Umbilical cord (tissue), 2 donors: Measurements from ENCODE around the gene MTX1. TPM values are rescaled to one million over a fixed set of nuclear protein-coding genes. Genes with fewer than 3 reads are reported as not detected.

Experiments
- DNase-seq: peaks from one replicate; pipeline ENCODE4 v3.0.0-alpha.2; 2015; ENCODE audit warnings: low spot score
- total RNA-seq: library from RNA; depleted of rRNA; stranded (reverse); fragments of >200 nt; gene quantifications from one replicate; pipeline ENCODE4 v1.2.3, GENCODE V29; 2014; ENCODE audit warnings: low replicate concordance; ENCODE audit not compliant: insufficient read depth

Gene MTX1
- total RNA-seq, 1 donor from 2014 or later = 17.3 TPM

DNA sequence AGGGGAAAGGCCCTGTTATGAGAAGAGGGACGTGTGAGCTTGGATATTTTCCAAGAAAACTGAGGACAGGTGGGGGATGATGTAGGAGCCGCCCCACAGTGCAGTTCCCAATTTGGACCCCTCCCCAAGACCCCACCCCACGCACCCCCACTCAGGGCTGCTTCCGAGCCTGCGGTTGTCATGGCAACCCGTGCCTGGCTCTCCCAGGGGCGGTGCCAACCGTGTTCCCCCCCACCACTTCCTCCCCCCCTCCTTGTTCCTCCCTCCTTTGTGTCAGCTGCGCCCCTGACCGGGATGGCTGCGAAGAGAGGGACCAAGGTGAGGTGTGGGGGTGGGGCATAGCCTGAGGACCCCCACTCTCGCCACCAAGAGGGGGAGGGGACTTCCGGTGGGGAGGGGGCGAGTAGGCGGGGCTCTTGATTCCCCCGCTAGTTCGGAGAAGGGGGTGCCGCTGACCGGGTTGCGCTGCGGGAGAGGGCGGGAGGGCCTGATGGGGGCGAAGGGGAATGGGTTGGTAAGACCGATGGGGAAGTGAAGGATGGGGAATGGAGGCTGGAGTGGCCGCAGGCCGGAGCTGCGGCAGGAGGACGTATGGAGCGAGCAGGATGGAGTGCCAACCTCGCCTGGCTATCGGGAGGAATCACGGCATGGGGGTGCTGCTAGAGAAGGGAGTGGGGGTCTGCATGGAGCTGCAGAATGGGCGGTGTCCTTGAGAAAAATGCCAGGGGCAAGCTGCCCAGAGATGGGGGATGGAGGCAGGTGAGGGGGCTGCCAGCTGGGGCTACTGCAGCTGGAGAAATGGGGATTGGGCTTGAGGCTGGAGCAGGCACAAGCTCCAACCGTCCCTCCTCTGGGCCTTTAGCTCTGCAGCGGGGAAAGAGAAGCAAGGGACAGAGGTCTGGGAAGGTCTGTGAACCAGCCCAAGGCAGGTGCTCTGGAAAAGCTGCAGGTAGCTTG is 33.9 kb upstream of the MTX1 start:
- no peak for DNase-seq

DNA sequence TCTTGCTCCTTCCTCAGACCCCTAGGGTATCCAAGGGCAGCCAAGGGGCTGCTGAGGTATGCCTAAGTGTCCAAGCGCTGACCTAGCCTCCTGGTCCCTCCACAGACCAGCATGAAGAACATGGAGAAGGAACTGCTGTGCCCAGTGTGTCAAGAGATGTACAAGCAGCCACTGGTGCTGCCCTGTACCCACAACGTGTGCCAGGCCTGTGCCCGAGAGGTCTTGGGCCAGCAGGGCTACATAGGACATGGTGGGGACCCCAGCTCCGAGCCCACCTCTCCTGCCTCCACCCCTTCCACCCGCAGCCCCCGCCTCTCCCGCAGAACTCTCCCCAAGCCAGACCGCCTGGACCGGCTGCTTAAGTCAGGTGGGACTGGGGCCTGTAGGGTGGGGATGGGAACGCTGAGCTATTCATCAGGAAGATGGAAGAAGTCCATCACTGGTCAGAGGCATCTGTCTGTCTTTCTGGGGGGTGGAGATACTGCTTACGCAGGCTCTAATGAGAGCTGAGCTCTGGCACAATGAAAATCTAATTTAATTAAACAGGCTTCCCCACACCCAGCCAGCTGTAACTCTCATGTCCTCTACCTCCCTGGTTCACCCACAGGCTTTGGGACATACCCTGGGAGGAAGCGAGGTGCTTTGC is 33.1 kb upstream of the MTX1 start:
- DNase-seq = no peak

DNA sequence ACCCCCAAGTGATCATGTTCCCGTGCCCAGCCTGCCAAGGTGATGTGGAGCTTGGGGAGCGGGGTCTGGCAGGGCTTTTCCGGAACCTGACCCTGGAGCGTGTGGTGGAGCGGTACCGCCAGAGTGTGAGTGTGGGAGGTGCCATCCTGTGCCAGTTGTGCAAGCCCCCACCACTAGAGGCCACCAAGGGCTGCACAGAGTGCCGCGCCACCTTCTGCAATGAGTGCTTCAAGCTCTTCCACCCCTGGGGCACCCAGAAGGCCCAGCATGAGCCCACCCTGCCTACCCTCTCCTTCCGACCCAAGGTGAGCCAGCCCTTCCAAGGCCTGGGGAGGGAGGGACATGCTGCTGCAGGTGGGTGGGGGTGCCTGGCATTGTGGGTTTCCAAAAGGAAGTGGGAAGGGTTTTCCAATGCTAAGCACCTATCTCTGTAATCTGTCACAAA is 32.5 kb upstream of the MTX1 start:
- no peak for DNase-seq

DNA sequence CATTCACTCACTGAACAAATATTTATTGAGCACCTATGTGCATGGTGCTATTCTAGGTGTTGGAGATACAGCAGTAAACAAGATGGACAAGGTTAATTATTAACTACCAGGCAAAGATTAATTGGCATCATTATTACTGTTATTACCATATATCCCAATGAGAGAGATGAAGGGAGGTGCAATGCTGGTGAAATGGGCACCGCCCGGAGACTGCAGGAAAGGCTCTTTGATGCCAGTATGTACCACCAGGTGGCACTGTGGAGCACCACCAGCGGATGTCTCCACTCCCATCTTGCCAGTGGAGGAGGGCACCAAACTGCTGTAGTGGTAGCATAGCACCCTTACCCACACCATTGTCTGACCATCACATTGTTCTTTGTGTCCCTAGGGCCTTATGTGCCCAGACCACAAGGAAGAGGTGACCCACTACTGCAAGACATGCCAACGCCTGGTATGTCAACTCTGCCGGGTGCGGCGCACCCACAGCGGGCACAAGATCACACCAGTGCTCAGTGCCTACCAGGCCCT is 31.9 kb upstream of the MTX1 start:
- DNase-seq = peak; percentile 79

DNA sequence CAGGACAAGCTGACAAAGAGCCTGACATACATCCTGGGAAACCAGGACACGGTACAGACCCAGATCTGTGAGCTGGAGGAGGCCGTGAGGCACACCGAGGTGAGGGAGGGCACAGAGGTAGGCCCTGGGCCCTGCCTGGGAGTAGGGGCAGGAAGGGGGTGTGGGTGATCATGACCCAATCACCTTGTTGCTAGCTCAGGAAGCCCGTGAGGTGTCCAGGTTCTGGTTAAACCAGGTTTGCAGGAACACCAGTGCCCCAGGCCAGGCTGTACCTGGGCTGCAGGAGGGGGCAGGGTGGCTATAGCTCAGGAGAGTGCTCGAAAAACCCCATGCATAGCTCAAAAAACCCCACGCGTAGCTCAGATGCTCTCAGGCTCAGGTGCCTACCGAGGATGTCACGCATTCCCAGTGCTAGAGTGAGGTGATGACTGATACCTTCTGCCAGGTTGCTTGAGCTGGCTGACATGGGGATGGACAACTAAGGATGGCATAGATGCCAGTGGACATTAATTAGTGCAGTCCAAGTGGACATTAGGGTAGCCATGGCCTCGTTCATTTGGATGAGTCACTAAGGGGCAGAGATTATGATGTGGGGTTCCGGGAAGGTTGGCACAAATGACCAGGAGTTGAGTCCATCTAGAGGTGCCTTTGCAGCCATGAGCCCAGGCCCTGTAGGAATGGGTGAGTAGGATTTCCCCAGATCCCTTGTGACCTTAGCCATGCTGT is 31.1 kb upstream of the MTX1 start:
- no peak for DNase-seq

DNA sequence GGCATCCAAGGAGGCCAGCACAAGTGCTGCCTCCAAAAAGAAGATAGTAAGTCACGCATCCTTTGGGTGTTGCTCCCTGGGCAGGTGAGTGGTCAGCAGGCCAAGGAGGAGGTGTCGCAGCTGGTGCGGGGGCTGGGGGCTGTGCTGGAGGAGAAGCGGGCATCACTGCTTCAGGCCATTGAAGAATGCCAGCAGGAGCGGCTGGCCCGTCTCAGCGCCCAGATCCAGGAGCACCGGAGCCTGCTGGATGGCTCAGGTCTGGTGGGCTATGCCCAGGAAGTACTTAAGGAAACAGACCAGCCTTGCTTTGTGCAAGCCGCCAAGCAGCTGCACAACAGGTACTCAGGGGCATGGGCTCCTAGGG is 30.6 kb upstream of the MTX1 start:
- no peak for DNase-seq

DNA sequence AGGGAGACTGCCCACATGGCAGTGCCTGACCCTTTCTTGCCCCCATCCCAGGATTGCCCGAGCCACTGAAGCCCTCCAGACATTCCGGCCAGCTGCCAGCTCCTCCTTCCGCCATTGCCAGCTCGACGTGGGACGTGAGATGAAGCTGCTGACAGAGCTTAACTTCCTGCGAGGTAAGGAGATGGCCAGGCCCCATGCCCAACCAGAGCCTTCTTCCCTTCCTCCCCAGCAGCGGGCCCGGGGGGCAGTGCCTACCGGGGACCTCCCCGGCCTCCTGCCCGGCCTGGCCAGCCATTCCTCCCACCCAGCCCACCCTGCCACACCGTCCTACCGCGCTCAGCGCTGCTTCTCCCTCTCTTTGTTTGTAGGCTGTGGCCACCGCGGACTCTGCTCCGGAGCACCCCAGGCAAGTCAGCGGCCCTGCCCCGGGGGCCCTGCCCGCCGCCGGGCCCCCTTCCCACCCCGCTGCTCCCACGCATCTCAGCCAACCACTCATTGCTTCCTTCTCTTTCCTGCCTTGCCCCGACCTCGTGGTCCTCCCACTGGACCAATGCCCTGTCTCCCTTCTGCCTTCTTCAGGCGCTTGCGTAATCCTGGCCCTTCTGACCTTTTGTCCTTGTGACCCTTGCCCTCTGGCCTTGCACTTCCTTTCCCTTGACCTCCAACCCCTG is 29.9 kb upstream of the MTX1 start:
- no peak for DNase-seq

DNA sequence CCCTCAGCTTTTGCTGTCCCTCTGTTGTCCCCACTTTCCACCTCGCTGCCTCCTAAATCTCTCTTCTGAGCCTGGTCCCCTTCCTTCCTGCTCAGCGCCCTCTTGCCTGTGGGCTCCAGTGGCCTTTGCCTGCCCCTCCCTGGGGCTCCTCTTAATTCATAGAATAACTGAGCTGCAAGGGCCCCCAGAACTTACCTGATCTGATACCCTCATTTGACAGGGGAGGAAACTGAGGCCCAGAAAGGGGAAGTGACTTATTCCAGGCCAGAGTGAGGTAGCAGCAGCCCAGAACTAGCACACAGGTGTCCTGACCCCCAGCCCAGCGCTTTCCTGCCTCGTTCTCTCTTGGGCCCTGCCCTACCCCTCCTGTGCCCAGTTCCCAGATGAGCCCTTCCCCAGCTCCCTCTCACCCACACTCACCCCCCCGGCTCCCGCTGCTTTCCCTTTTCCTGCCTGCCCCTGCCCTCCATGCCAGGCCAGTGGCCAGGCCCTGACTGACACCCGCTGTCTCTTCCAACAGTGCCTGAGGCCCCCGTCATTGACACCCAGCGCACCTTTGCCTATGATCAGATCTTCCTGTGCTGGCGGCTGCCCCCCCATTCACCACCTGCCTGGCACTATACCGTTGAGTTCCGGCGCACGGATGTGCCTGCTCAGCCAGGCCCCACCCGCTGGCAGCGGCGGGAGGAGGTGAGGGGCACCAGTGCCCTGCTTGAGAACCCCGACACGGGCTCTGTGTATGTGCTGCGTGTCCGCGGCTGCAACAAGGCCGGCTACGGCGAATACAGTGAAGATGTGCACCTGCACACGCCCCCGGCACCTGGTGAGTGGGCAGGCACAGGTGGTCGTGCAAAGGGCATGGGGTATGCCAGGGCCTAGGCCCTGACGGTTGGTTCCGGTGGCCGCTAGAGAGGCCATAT is 29.1 kb upstream of the MTX1 start:
- no peak for DNase-seq

DNA sequence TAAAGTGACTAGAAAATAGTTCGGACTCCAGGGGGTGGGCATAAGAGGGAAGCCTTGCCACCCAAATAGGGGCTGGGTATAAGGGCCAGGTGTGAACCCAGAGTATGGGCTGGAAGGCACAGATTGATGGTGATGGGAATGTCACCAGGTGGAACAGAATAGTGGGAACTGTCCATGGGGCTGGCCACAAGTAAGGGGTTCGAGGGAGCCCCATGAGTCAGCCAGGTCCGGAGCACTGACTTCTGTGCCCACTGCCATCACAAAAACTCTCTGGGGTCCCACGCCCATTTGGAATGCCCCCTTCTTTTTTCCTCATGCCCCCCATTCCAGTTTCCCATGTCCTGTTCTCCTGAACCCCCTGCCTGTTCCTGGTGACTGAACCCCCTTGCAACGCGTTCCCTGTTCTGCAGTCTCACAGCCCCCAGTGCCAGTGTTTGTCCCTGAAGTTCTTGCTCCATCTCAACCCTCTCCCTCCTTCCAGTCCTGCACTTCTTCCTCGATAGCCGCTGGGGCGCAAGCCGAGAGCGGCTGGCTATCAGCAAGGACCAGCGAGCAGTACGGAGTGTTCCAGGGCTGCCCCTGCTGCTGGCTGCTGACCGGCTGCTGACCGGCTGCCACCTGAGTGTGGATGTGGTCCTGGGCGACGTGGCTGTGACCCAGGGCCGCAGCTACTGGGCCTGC is 27.0 kb upstream of the MTX1 start:
- DNase-seq = no peak

DNA sequence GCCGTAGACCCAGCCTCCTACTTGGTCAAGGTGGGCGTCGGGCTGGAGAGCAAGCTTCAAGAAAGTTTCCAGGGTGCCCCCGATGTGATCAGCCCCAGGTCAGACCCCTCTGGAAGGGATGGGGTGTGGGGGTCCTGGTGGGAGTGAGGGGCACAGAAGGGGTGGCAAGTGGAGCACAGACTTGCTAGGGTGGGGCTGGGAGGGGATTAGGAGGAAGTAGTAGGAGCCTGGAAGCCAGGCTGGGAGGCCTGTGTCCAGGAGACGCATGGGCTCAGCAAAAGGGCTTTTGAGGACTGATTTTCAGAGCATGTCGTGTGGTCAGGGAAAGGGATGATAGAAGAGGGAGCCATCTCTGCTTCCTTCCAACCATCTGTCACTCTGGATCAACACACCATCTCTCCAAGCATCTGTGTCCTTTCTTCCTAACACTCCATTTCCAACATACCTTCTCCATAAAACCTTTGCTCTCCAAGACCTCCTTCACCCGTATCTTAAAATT is 26.4 kb upstream of the MTX1 start:
- DNase-seq = no peak

DNA sequence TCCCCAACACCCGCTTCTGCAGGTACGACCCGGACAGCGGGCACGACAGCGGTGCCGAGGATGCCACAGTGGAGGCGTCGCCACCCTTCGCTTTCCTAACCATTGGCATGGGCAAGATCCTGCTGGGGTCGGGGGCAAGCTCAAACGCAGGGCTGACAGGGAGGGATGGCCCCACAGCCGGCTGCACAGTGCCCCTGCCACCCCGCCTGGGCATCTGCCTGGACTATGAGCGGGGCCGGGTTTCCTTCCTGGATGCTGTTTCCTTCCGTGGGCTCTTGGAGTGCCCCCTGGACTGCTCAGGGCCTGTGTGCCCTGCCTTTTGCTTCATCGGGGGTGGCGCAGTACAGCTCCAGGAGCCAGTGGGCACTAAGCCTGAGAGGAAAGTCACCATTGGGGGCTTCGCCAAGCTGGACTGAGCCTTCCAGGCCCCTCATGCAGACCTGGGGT is 24.7 kb upstream of the MTX1 start:
- no peak for DNase-seq

DNA sequence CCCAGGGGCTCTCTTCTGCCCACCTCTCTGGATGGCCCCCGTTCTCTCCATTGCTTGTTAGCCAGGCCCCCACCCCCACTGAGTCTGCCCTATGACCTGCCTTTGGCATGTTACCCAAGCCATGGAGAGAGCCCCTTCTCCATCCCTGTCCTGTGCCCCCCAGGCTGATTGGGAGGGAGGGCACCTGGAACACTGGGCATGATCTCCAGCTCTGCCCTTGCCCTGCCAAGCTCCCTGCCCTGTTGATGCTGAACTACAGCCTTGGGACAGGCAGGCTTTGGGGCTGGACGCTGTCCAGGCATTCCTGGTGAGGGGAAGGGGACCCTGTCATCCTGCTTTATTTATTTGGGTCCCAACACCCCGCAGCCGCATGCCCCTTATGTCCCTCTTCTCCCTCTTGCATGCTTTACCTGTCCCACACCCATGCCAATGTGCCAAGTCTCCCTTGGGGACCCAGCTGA is 24.1 kb upstream of the MTX1 start:
- DNase-seq = no peak

DNA sequence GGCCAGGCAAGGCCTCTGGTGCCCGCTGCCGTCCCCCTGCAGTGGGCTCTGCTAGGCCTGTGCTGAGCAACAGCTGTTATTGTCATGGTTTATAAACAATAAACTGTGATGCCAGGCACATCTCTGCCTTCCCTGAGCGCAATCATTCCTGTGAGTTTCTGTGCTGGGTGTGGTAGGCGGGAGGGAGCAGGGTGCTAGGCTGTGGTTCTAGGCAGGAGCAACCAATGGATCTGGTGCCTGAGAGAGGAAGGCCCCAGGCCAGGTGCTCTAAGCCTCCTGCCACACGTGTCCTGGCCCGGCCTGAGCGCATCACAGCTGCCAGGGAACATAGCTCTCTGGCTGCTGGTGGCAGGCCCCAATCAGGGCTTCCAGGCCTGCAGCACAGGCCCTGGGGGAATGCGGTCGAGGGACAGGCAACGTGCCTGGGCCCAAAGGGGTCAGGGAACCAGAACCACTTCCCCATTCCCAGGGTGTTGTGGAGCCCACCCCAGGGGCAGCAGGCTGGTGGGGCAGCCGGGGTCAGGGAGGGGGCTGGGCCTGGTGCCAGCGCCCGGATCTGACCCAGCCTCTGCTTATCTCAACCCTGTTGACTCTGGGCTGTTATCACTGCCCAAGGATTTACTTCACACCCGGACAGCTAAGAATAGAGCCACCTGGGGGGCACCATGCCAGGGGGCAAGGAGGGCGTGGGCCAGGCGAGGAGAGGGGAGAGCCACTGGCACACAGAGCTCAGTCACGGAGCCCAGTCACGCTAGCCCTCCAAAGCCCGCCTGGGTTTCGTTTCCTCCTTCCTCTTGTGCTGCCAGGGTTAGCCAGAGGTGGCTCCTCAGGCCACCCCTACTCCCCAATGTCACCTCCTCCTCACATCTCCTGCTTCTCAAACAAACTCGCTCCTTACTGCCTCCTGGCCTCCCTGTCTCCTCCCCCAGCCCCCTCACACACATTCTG is 23.4 kb upstream of the MTX1 start:
- DNase-seq = no peak

DNA sequence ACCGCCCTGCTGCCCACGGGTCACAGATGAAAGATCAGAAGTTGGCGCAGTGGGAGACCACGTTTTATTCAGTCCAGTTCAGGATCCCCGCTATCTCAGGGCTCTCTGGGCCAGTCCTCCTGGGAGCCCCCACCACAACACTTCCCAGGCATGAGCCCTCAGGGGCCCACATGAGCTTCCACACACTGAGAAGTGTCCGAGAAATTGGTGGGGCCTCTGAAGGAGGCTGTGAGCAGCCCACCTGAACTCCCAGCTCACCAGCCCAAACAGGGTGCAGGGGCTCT is 22.8 kb upstream of the MTX1 start:
- no peak for DNase-seq

DNA sequence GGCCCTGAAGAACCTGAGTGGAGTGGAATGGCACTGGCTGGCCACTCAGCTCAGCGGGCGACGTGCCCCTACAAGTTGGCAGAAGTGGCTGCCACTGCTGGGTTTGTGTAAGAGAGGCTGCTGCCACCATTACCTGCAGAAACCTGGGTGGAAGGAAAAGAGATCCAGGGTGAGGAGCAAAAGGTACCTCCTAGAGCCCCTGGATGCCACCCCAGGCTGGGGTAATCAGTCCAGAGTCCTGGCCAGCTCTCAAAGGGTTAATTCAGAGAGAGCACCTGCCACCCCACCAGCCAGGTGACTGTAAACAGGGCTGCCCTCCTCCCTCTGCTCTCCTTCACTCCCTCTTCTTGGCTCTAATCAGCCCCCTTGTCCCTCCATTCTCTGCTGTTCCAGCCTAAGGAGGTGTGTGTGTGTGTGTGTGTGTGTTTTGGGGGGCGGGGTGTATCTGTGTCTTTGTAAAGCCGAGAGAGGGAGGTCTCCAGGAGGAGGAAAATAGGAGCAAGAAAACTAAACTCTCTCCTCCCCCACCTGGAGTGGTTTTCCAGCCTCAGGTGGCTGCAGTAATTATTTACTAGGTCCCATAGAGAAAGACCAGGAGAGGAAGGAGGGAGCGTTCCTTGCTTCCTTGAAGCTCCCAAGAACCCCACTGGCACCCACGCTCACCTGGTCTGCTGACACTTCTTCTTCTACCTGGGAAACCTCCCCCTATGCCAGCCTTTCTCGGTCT is 22.3 kb upstream of the MTX1 start:
- DNase-seq = no peak

DNA sequence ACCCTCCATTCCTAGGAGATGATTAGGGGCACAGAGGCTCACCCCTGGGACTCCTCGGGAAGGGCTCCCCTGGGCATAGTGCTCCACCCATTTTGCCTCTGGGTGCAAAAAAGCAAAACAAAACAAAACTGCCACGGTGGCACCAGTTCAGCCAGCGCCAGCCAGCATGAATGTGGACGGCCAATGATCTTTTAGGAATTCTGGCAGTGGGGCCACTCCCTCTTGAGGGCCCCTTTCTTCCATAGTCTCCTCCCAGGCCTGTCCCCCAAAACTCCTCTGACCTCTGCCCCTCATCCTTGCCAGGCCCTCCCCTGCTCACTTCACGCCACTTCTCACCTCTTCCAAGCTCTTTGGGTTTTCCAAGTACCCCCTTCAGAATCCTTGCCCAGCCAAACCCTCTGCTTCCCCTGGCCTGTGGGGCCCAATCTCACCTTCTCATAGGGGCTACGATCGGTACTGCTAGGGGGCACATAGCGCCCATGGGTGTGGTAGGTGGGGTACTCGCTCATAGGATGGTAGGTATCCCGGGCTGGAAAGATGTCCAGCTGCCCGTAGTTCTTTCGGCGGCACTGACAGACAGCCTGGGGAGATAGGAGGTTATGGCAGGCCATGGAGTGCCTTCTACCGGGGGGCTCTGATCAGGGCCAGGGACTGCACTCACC is 21.6 kb upstream of the MTX1 start:
- DNase-seq = no peak

DNA sequence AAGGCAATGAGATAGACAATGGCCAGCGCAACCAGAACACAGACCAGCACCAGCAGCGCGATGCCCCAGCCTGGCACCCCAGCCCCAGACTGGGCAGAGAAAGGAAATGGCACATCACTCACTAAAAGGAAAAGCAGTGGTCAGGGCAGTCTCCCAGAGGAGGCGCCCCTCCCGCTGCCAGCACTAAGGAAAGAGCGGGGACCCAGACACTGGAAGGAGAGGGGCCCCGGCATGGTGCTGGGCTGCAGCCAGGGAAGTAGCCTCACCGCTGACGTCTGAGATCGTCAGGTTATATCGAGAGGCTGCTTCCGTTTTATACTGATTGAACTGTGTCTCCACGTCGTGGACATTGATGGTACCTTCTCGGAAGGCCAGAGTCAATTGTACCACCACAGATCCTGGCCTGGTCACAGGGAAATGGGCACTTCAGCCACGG is 21.0 kb upstream of the MTX1 start:
- no peak for DNase-seq
